HG03066 (cell line): Measurements from ENCODE around the gene SERINC2.
"Not testable (repeated sequence)": the region's sequence is repeated elsewhere in the genome, so short reads cannot be mapped to it uniquely, and the experiment has no call there.

Experiments used
- ATAC-seq: cut with Tn5 transposase; IDR thresholded peaks from one replicate; pipeline ENCODE4 v1.9.1; 2021; ENCODE audit warnings: low read depth; ENCODE audit not compliant: unreplicated experiment

SERINC2 gene

DNA sequence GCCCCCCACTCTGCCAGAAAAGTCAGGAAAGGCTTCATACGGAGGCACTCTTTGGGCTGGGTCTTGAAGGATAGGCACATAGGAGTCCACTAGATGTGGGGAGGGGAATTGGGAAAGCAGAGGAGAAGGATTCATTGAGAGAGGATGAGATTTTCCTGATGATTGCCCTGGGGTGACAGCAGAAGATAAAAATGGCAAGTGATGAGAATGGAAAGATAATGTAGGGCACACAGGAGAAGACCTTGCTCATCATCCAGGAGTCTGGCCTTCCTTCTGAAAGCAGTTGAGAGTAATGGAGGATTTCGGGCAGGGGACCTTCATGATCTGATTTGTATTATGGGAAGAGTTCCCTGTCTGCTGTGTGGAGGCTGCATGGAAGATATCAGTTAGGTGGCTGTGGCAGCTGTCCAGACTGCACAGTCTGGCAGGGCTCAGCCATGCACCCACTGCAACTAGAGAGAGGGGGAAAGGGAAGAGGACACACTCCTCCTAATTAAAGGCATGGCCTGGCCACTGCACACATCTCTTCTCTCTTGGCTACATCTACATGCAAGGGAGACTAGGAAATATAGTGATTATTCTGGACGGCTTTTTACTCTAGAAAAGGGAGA, 30.5 kb upstream of the SERINC2 start:
- ATAC-seq: no peak

DNA sequence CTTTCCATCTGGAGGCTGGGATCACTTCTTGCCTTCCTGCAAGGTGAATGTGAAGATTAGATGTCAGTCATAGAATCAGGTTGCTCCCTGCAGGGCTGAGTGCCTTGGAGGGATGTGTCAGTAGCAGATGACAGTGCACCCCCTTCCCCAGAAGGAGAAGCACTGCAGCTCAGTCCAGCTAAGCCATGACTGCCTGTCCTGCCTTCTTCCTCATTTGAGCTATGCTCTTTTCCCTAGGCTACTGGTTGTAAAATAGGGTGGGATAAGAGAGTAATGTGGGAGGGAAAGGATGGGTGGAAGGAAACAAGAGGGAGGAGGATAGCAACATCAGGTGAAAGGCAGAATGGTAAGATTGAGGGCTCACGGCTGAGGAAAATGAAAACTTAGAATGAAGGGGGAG, 29.0 kb upstream of the SERINC2 start:
- ATAC-seq: no peak

DNA sequence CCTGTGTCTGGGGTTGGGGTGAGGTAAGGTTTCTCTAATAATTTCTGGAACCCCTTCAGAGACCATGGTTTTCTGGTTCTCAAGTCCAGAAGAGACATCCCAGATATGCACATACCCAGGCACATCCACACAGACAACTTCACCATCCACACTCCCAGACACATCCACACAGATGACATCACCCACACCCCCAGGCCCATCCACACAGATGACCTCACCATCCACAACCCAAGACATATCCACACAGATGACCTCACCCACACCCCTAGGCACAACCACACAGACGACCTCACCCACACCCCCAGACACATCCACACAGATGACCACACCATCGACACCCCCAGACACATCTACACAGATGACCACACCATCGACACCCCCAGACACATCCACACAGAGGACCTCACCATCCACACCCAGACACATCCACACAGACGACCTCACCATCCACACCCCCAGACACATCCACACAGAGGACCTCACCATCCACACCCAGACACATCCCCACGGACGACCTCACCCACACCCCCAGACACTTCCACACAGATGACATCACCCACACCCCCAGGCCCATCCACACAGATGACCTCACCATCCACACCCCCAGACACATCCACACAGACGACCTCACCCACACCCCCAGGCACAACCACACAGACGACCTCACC, 26.3 kb upstream of the SERINC2 start:
- ATAC-seq: not testable (repeated sequence)

DNA sequence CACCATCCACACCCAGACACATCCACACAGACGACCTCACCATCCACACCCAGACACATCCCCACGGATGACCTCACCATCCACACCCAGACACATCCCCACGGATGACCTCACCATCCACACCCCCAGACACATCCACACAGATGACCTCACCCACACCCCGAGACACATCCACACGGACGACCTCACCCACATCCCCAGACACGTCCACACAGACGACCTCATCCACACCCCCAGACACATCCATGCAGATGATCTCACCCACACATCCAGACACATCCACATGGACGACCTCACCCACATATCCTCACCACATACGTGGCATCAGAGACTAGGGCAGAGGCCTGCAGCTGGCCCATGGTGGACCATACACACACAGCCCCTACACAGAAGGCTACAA, 25.4 kb upstream of the SERINC2 start:
- ATAC-seq: no peak

DNA sequence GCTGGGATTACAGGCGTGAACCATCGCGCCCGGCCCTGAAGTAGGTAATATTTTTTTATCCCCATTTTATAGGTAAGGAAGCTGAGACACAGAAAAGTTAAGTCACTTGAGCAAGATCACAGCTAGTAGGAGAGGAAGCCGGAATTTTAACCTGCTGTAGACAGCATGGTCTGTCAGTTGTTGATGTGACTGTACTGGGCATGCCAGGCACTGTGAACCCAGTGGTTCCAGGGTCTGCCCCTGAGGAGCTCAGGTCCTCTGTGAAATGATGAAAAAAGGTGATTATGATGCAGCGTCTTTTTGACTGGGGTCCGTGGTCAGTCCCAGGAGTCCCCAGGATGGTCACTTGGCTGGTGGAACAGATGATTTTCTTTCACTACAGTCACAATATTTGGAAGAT, 23.4 kb upstream of the SERINC2 start:
- no peak for ATAC-seq

DNA sequence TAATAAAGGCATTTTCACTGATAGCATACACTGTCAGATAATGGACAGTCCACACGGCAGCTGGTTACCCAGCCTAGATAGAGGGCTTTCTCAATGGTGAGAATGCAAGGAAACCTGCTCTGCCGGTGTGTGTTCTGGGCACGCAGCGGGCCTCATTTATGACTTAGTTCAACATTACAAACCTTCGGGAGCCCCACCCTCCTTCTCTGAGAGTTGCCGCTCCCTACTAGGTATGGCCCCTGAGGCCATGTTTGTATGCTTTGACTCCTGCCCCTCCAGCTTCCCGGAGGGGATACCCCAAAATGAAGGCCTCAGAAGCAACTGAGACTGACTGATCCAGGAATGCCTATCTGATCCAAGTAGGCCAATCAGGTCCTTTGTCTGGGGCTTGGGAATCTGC, 22.9 kb upstream of the SERINC2 start:
- no peak for ATAC-seq

DNA sequence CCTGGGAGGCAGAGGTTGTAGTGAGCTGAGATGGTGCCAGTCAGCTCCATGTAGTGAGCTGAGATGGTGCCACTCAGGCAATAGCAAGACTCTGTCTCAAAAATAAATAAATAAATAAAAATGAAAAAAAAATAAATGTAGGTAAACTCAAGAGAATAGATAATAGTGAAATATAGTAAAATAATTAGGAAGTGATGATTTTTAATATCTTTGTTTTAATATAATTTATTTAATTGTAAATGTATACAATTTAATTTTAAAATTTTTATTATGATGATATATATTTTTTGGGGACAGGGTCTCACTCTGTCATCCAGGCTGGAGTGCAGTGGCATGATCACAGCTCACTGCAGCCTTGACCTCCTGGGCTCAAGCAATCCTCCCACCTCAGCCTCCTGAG, 19.6 kb upstream of the SERINC2 start:
- no peak for ATAC-seq

DNA sequence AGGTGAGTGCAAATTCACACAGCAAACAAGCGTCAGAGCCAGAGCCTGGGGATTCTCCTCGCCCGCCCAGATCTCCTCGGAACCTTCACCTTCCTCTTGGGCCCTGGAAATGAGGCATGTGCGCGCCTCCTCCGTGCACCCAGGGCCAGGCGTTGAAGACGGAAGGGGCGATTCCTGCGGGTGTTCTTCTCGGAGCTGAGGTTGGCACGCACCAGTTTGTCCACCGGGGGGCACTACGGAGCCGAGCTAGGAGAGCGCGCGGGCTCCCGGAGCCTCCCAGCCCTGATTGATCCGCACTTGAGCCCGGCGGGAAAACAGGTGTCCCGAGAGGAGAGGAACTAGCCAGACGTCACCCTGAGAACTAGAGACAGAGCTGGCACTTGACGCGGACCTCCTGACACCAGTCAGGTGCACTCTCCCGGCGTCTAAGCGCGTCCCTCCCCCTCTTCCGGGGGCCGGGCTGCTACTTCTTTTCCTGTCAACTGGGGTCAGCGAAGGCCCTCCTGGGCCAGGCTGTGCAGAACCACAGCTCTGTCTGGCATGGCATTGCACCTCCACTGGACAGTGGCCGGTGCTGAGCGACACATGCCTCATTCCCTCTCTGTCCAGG, 18.3 kb upstream of the SERINC2 start:
- ATAC-seq: peak; percentile 66

DNA sequence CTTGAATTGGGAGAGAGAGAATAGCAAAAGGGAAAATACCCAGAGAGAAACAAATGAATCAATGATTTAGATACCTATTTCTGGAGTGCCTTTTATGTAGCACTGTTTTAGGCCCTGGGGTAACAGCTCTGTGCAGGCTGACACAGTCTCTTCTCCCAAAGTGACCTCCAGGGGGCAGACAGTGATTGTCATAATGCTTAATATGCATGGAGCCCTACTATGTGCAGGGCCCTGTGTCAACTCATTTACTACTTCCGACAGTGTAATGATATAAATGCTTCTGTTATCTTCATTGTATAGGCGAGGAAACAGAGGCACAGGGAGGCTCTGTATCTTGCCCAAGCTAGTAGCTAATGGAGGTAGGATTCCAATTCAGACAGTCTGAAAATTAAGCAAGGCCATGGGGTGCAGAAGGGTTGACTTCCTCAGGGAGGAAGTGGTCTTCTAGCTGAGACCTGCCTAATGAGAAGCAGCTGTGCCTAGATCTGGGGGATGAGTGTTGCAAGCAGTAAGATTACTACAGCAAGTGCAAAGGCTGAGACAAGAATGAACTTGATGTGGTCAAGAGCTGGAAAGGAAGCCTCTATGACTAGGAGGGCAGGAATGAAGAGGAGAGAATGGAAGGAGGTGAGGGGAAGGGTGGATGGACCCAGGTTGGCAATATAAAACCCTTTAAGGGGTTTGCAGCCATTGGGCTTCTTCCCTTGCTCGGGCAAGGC, 16.2 kb upstream of the SERINC2 start:
- no peak for ATAC-seq

DNA sequence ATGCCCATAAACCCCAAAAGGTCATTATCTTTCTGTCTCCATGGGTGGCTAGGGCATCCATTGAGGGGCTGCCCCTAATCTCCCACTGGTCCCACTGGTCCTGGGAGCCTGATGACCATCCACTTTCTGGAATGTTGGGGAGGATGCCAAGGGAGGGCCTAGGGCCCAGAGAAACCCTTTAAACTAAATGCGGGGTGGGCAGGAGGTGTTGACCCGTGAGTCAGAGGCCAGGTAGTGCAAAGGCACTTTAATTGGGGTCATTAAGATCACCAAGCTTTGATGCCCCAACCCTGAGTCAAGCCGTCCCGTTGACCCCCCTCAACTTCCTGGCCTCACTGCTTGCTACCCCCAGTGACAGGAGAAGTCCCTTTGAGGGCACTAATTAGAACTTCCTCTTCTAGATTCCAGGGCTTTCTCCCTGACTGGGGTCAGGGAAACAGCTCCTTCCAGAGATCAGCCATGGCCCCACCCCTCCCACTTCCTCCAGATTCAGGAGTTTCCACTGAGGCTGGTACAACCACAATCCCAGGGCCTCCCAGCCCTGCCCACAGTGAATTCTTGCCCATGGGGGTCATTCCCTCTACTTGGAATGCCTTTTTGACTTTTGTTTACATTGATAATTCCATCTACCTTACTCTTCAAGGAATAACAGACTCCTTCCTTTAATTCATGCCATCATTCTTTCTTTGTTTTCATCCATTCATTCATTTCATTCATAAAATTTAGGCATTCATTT, 15.5 kb upstream of the SERINC2 start:
- no peak for ATAC-seq

DNA sequence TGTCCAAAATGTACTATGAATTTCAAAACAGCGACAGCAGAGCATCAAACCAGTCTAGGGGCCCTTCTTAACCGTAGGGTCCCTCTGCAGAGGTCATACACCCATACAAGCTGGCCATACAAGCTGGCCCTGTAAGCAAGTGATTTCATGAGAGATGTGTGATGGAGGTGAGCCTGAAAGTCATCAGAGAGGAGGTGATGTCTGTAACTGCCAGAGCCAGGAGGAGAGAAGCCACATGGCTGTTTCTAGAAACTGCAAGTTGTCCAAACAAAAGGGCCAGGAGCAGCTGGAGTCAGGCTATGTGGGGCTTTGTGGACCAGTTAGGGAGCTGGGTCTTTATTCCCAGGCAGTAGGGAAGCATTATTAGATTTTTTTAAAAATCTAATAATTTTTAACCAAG, 14.8 kb upstream of the SERINC2 start:
- ATAC-seq: no peak

DNA sequence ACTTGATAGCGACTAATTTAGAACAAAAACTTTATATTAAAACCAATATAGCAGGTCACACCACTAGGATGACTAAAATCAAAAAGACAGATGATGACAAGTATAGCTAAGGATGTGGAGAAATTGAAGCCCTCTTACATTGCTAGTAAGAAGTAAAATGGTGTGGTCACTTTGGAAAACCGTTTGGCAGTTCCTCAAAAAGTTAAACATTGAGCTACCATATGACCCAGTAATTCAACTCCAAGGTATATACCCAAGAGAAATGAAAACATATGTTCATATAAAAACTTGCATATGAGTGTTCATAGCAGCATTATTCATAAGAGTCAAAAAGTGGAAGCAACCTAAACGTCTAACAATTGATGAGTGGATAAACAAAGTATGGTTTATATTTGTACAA, 13.0 kb upstream of the SERINC2 start:
- no peak for ATAC-seq

DNA sequence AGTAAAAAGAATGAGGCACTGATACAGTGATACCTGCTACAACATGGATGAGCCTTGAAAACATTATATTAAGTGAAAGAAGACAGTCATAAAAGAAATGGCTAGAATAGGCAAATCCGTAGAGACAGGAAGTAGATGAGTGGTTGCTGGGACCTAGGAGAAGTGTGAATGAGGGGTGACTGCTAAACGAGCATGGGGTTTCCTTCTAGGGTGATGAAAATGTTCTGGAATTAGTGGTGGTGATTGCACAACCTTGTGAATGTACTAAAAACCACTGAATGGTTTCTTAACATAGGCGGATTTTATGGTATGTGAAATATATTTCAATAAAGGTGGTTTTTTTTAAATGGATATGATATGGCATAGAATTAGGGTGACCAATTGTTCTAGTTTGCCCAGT, 12.6 kb upstream of the SERINC2 start:
- ATAC-seq: no peak

DNA sequence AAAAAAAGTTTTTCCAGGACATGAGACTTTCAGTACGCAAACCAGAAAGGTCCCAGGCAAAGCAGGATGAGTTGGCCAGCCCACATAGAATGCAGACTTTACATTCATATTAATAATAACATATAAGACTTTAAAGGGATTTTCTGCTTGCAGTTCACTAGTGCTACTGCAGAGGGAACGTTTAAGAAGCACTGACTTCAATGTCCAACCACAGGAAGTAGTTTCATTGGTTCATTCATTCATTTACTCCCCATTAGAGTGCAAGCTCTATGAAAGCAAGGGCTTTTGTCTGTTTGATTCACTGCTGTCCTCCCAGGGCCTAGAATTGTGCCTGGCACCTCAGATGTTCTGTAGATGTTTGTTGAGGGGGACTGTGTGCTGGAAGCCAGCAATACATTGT, 11.8 kb upstream of the SERINC2 start:
- ATAC-seq: no peak

DNA sequence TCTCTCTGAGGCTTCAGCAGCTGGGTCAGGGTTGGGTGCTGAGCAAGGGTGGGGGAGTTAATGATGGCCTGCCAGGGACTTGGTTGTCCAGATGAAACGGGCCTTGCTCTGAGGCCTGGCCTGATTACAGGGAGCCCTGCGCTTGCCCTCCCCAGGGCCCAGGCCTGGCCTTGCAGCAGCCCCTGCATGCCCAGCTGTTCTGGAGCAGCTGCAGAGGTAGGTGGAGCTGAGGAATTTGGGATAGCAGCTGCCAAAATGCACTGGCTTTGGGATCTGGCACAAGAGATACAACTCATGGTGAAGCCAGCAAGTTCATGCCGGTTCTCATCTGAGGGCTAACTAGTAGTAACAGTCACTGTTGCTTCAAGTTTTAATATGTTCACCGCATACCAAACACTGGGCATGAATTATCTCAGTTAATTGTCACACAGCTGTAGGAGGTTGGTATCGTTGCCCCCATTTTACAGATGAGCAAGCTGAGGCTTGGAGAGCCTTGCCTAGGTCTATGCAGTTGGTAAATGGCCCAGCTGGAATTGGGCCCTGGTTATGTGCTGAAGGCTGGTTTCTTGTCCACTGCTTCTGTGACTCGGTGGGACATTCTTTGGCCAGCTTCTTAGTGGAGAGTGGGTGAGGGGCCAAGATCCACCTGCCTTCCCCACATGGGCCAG, 7.3 kb upstream of the SERINC2 start:
- ATAC-seq: no peak

DNA sequence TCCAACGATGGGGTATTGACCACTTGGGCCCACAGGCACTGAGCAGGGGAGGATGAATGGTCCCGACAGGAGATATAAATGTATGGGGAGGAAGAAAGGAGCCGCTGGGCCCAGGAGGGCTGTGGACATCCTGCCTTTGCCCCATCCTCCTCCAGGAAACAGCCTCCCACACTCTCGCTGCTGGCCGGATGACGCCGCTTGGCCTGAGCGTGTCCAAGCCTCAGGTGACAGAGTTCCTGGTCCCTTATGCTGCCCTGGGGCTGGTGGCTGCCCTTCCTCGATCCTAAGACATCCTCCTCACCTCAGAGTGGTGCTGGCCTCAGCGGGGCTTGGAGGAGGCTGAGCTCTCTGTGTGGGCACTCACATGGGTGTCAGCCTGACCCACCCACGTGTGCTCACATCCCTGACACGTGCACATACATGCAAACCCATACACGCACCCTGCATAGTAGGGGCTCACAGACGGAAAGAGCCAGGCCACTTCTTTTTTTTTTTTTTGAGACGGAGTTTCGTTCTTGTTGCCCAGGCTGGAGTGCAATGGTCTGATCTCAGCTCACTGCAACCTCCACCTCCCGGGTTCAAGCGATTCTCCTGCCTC, 5.9 kb upstream of the SERINC2 start:
- ATAC-seq: no peak

DNA sequence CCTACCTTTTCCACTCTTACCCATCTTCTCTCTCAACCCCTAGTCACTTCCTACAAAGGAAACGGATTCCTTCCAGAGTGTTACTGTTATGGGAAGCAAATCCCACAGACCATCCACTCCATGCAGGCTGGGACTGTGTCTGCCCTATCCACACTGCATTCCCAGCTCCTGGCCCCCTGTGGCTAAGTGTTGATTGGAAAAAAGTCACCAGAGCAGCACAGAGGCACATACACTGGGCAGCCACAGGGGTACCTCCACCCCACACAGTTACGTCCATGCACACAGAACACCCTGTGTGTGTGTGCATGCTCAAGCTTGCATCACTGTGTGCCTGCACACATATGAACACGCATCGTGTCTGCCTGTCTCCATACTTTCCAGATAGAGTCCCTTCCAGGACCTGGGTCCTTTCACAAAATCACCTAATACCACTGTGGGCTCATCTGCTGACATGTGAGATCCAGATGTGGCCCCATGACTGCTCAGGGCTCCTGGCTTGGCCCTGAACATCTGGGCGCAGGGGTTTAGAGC, 4.2 kb upstream of the SERINC2 start:
- no peak for ATAC-seq

DNA sequence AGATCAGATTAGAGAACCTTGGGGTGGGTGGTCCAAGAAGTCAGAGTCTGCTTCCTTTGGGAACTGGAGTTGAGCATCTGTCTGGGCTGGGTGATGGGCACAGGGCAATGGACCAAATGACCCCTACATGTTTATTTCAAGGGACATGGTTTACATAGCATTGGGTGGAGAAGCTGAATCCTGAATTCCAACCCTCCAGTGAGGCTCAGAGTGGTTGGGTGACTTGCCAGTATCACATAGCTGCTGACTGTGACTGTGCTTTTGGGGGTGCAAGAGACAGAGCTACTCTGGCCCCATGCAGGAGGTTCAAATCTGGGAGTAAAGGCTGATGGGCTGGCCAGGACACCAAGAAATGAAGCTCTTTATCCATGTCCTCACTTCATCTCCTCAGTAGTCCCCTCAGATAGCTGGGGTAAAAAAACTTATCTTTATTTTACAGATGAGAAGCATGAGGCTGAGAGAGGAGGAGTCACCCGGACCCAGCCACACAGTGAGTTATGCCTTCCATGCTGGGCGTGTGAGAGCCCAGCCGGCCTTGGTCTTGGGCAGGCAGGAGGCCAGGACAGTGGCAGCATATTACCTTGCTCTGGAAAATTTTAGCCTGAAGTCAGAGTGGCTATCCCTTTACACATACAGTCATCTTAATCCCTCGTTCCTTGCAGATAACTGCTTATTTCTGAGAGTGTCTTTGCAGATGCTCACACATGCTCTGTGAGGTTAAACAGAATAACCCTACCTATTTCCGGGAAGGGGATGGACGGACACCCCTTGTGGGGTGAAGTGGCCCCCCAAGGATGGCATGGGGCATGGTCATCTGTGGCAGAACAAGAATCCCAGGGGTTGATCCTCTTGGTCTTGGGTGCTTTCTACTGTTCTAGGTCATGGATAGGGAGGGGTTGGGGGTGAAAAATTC, 2.8 kb upstream of the SERINC2 start:
- ATAC-seq: no peak

DNA sequence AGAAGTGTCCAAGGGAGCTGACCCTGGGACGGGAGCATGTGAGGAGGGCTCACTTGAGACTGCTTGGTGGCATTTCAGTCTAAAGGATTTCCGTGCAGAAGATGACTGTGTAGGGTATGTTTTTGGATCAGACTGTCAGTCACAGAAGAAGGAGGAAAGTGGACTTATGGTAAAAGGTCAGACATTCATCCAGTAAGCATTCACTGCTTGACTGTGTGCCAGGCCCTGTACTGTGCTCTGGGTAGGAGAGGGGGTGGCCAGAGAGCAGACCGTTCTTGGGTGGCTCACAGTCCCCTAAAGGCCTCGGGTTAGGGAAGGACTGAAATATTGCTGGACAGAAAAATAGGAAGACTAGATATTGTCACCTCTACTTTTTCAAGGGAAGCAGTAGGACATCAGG, 2.1 kb upstream of the SERINC2 start:
- no peak for ATAC-seq
